CD4-positive, alpha-beta T cell (primary cell): ENCODE results near the gene RAPGEF1. TPM values are rescaled to one million over a fixed set of nuclear protein-coding genes. Genes with fewer than 3 reads are reported as not detected.

ENCODE experiments used
- ATAC-seq: fragments of 200-7000 bp; cut with Tn5 transposase; one replicate; pipeline ENCODE4 v1.10.0; 2022; ENCODE audit warnings: mild to moderate bottlenecking; ENCODE audit not compliant: poor library complexity
- CTCF ChIA-PET: fragments of 350-600 bp; sonication (Branson Sonifier 250); formaldehyde crosslinking; loops from one replicate; lab custom pipeline; 2021; ENCODE audit warnings: antibody characterized with exemption, inconsistent platforms; lab: Charles Lee
- POLR2A ChIA-PET: fragments of 350-600 bp; sonication (Branson Sonifier 250); formaldehyde crosslinking; loops from one replicate; lab custom pipeline; 2021; ENCODE audit warnings: antibody characterized with exemption, inconsistent platforms; lab: Charles Lee
- DNase-seq, 14 experiments: peaks; one replicate each; pipeline ENCODE4 v3.0.0-alpha.2; 2013 to 2020; ENCODE audit warnings: mixed read lengths in 2 of 14
- H3K27ac ChIP-seq, 2 donors: one replicate each; pipeline versions ENCODE4 v1.5.1 to v1.7.0; 2013; ENCODE audit warnings: low read length in 2 of 2, low read depth in 1 of 2, mild to moderate bottlenecking in 1 of 2
- H3K27me3 ChIP-seq, 2 experiments: 1 replicate in 1 of 2; 2 replicates in 1 of 2; pipeline versions ENCODE4 v1.6.1 to v1.7.0; 2013; ENCODE audit warnings: low read length in 2 of 2, control low read depth in 1 of 2, mild to moderate bottlenecking in 1 of 2, moderate library complexity in 1 of 2; ENCODE audit not compliant: insufficient read depth in 2 of 2, control insufficient read depth in 1 of 2
- H3K36me3 ChIP-seq: one replicate; pipeline ENCODE4 v1.6.1; 2013; ENCODE audit warnings: low read length, control low read depth; ENCODE audit not compliant: insufficient read depth
- H3K4me1 ChIP-seq: one replicate; pipeline ENCODE4 v1.6.1; 2013; ENCODE audit warnings: low read length, control low read depth; ENCODE audit not compliant: insufficient read depth
- H3K4me3 ChIP-seq: one replicate; pipeline ENCODE4 v1.5.1; 2013; ENCODE audit warnings: mild to moderate bottlenecking, low read length, moderate library complexity
- H3K9me3 ChIP-seq, 2 experiments: 1 replicate in 1 of 2; 2 replicates in 1 of 2; pipeline versions ENCODE4 v1.6.1 to v1.7.0; 2013; ENCODE audit warnings: low read length in 2 of 2, mild to moderate bottlenecking in 2 of 2, control low read depth in 1 of 2, moderate library complexity in 1 of 2; ENCODE audit not compliant: control insufficient read depth in 1 of 2, insufficient read depth in 1 of 2
- H3K27ac Mint-ChIP-seq: one replicate; pipeline ENCODE4 v1.8.0; 2020; ENCODE audit warnings: mixed read lengths
- H3K27me3 Mint-ChIP-seq: one replicate; pipeline ENCODE4 v1.8.0; 2021; ENCODE audit warnings: mixed read lengths
- H3K36me3 Mint-ChIP-seq: one replicate; pipeline ENCODE4 v1.8.0; 2021; ENCODE audit warnings: low read depth, mixed read lengths
- H3K4me1 Mint-ChIP-seq: one replicate; pipeline ENCODE4 v1.8.0; 2021; ENCODE audit warnings: low read depth, mixed read lengths
- H3K4me3 Mint-ChIP-seq: one replicate; pipeline ENCODE4 v1.8.0; 2020; ENCODE audit warnings: mild to moderate bottlenecking, mixed read lengths
- H3K9me3 Mint-ChIP-seq: one replicate; pipeline ENCODE4 v1.8.0; 2020; ENCODE audit warnings: mixed read lengths
- intact Hi-C, 2 experiments: fragments of 100-400 bp; cut with DNase I in 1 of 2; cut with micrococcal nuclease in 1 of 2; formaldehyde crosslinking; loops; one replicate each; pipeline versions ENCODE4 v1.15.1 to v1.9.0; 2023 to 2025; cut with DNase I, micrococcal nuclease
- total RNA-seq, 174 experiments: library from RNA in 2 of 174; stranded (reverse) in 2 of 174; gene quantifications; one replicate each; pipeline ENCODE4 v1.2.3 and lab custom pipeline; 2021 to 2026
- TF ChIP-seq, protein P1 (sequence below): fragments of 200-600 bp; IDR thresholded peaks from one replicate; pipeline ENCODE4 v1.8.0; 2022; ENCODE audit warnings: antibody characterized with exemption, mild to moderate bottlenecking

The RAPGEF1 gene
- total RNA-seq, 2 experiments from 2014 or later: 130 to 134 TPM

GRCh38 chr9:131676431-131676972 lies 63.4 kb downstream of the RAPGEF1 start:
- Histone ChIP-seq H3K36me3 (peaks cover 3% of the 10 kb centered on the region), H3K4me1 (peaks cover 83% of the 10 kb centered on the region), H3K9me3 (no peaks in the 10 kb centered on the region), H3K27me3 (no peaks in the 10 kb centered on the region), H3K4me3 (peak overlapping the region; percentile 45), H3K27ac (peak overlapping the region; percentile 74 to 76)
- DNase-seq (peak; percentile 46 to 82 (median 60)), ATAC-seq (peak; percentile 47)
- ChIA-PET CTCF (interaction anchor here (1.1 to 3.0 kb wide), 3 partner anchors 7 to 85 kb away, joined by 3 to 12 read pairs (median 4); no protein-coding TSS in a partner anchor), POLR2A (interaction anchor here (0.6 to 5.8 kb wide), 15 partner anchors 9 to 565 kb away, joined by 3 to 58 read pairs (median 5); no protein-coding TSS in a partner anchor)
- intact Hi-C loops: loop anchor here (2.0 to 5.0 kb wide), 5 partner anchors 14 to 84 kb away; no protein-coding TSS in a partner anchor
- Mint-ChIP-seq H3K27ac (peak overlapping the region; percentile 96), H3K9me3 (no peaks in the 10 kb centered on the region), H3K4me1 (peaks cover 92% of the 10 kb centered on the region), H3K27me3 (no peaks in the 10 kb centered on the region), H3K4me3 (peak overlapping the region; percentile 71), H3K36me3 (no peaks in the 10 kb centered on the region)
- TF ChIP-seq, protein P1, sequence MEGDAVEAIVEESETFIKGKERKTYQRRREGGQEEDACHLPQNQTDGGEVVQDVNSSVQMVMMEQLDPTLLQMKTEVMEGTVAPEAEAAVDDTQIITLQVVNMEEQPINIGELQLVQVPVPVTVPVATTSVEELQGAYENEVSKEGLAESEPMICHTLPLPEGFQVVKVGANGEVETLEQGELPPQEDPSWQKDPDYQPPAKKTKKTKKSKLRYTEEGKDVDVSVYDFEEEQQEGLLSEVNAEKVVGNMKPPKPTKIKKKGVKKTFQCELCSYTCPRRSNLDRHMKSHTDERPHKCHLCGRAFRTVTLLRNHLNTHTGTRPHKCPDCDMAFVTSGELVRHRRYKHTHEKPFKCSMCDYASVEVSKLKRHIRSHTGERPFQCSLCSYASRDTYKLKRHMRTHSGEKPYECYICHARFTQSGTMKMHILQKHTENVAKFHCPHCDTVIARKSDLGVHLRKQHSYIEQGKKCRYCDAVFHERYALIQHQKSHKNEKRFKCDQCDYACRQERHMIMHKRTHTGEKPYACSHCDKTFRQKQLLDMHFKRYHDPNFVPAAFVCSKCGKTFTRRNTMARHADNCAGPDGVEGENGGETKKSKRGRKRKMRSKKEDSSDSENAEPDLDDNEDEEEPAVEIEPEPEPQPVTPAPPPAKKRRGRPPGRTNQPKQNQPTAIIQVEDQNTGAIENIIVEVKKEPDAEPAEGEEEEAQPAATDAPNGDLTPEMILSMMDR: no peak

DNA sequence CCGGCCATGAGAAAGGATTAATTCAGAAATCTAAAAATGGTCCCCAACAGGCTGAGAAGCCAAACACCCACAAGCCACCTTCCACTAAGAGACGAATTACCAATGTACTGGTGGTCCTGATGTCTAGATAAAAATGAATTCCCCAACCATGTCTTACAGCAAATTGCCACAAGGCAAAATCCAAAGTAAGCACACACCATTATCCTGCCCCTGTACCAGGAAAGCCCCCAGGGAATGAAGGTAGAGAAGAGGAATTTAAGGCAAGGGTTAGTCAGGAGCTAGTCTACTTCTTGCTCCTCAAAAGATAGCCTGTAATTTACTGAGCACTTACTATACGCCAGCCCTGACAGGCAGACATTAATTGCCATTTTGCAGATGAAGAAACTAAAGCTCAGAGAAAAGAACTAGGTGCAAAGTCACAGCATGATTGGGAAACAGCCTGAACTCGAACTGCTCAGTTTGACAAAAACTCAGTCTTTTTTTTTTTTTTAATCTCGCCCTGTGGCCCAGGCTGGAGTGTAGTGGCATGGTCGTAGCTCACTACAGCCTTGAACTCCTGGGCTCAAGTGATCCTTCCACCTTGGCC lies 64.3 kb downstream of the RAPGEF1 start:
- H3K36me3 Mint-ChIP-seq: no peaks in the 10 kb centered on the region
- ATAC-seq (no peak), DNase-seq (no peak)
- POLR2A ChIA-PET: interaction anchor here (0.6 to 5.8 kb wide), 8 partner anchors 8 to 70 kb away, joined by 3 to 58 read pairs (median 8); no protein-coding TSS in a partner anchor
- Histone ChIP-seq H3K27ac (peak overlapping the region; percentile 74 to 76), H3K4me1 (peaks cover 88% of the 10 kb centered on the region), H3K4me3 (peak overlapping the region; percentile 45), H3K36me3 (peaks cover 3% of the 10 kb centered on the region), H3K27me3 (no peaks in the 10 kb centered on the region), H3K9me3 (no peaks in the 10 kb centered on the region)
- CTCF ChIA-PET: interaction anchor here (1.5 kb wide), 1 partner anchor 84 kb away, joined by 4 read pairs; no protein-coding TSS in a partner anchor
- intact Hi-C loops: loop anchor here (2.0 to 5.0 kb wide), 5 partner anchors 13 to 83 kb away; no protein-coding TSS in a partner anchor
- H3K27ac Mint-ChIP-seq: peak overlapping the region; percentile 96
- H3K27me3 Mint-ChIP-seq: no peaks in the 10 kb centered on the region
- H3K4me1 Mint-ChIP-seq: peaks cover 96% of the 10 kb centered on the region
- H3K4me3 Mint-ChIP-seq: peak overlapping the region; percentile 71
- H3K9me3 Mint-ChIP-seq: no peaks in the 10 kb centered on the region
- TF ChIP-seq, protein P1: no peak

DNA sequence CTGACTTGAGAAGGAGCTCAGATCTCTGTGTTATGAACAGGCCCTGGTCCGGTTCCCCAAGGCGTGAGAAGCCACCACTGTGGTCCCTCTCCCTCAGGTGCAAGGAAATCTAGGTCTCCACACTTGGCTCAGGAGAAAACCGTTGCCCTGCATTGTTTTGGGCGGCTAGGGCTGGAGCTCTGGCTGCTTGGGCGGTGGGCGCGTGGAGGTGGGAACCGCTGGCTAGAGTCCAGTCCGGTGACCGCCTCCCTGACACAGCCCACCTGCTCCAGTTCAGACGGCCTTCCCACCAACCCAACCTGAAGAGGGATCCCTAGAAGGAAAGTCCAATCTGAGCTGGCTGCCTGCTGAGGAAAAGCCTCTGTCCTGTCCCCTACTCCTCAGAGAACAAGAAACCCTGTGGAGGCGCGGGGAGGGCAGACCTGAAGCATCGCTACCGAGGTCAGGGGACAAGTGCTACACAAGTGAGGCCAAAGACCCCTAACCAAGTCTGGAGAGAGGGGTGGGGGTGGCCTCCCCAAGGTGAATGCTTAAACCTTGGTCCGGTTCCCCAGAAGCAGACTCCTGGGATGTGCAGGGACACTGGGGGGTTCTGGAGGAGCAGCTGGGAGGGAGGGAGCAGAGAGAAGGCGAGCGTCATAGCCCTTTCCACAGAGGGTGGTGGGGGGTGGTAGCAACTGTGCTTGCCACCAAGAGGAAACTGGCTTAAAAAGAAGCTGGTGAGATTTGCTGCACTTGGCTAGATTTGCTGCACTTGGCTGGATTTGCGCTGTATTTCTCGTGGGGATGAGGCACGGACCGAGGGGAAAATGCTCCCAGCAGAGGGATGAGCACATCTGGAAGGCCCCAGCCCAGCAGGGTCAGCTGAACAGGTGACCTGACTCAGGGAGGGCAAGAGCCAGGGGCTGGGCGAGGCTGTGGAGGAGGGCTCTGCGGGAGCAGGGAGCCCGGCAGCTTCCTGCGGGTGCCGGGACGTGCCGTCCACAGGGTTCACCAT lies 65.2 kb downstream of the RAPGEF1 start:
- Mint-ChIP-seq H3K27me3 (no peaks in the 10 kb centered on the region), H3K27ac (peak overlapping the region; percentile 96), H3K4me3 (peak overlapping the region; percentile 91), H3K9me3 (no peaks in the 10 kb centered on the region), H3K4me1 (peaks cover 96% of the 10 kb centered on the region), H3K36me3 (no peaks in the 10 kb centered on the region)
- no peaks in the 10 kb centered on the region for H3K9me3 ChIP-seq
- TF ChIP-seq, protein P1: no peak
- ChIA-PET CTCF (interaction anchor here (1.8 kb wide), 1 partner anchor 83 kb away, joined by 4 read pairs; no protein-coding TSS in a partner anchor), POLR2A (interaction anchor here (0.6 to 5.8 kb wide), 6 partner anchors 14 to 70 kb away, joined by 3 to 43 read pairs (median 8); no protein-coding TSS in a partner anchor)
- intact Hi-C loops: loop anchor here in 1 of 2 experiments (5.0 kb wide), 2 partner anchors 63 to 82 kb away; no protein-coding TSS in a partner anchor
- H3K4me1 ChIP-seq: peaks cover 92% of the 10 kb centered on the region
- peak overlapping the region; percentile 45 for H3K4me3 ChIP-seq
- H3K27me3 ChIP-seq: no peaks in the 10 kb centered on the region
- ATAC-seq (no peak), DNase-seq (peak in 2 of 14 experiments; percentile 28 to 41)
- H3K27ac ChIP-seq: peak overlapping the region; percentile 13 to 76
- peaks cover 3% of the 10 kb centered on the region for H3K36me3 ChIP-seq
